ENCODE measurements around the gene WNK2.
A peak's percentile ranks its signal among the peaks of the same experiment; 100 is the strongest.
"Not testable (repeated sequence)": the region's sequence is repeated elsewhere in the genome, so short reads cannot be mapped to it uniquely, and the experiment has no call there.

WNK2 gene

GRCh38 chr9:93315118-93315517, 131.2 kb downstream of the WNK2 start:
- DNase-seq, result no peak

- no peak for DNase-seq
Observed at GRCh38 chr9:93315960-93316359, 132.0 kb downstream of the WNK2 start.

GRCh38 chr9:93316726-93317494, 133.0 kb downstream of the WNK2 start:
- no peak for DNase-seq

- no peak for DNase-seq
Observed at GRCh38 chr9:93317495-93318094, 133.7 kb downstream of the WNK2 start.

- DNase-seq, result no peak
Observed at GRCh38 chr9:93318480-93318879, 134.5 kb downstream of the WNK2 start.

- no peak for DNase-seq
Observed at GRCh38 chr9:93319301-93319991, 135.5 kb downstream of the WNK2 start.

- DNase-seq, result peak; percentile 5
Observed at GRCh38 chr9:93319992-93320500, 136.1 kb downstream of the WNK2 start.

- no peak for DNase-seq
Observed at GRCh38 chr9:93320591-93321219, 136.8 kb downstream of the WNK2 start.

- DNase-seq, result no peak
Observed at GRCh38 chr9:93321220-93321610, 137.3 kb downstream of the WNK2 start.

- DNase-seq, result not testable (repeated sequence)
Observed at GRCh38 chr9:93323446-93323954, 139.6 kb downstream of the WNK2 start.

- no peak for DNase-seq
Observed at GRCh38 chr9:93324191-93324834, 140.4 kb downstream of the WNK2 start.

- DNase-seq, result no peak
Observed at GRCh38 chr9:93325307-93326035, 141.5 kb downstream of the WNK2 start.

GRCh38 chr9:93326056-93326455, 142.1 kb downstream of the WNK2 start:
- no peak for DNase-seq

- DNase-seq, result no peak
Observed at GRCh38 chr9:93326654-93327053, 142.7 kb downstream of the WNK2 start.

GRCh38 chr9:93329629-93330280, 145.8 kb downstream of the WNK2 start:
- no peak for DNase-seq

GRCh38 chr9:93332317-93332716, 148.4 kb downstream of the WNK2 start:
- DNase-seq, result no peak

- DNase-seq, result no peak
Observed at GRCh38 chr9:93336720-93337119, 152.8 kb downstream of the WNK2 start.

GRCh38 chr9:93338196-93338595, 154.3 kb downstream of the WNK2 start:
- not testable (repeated sequence) for DNase-seq

- no peak for DNase-seq
Observed at GRCh38 chr9:93340091-93340490, 156.2 kb downstream of the WNK2 start.

- DNase-seq, result not testable (repeated sequence)
Observed at GRCh38 chr9:93341820-93342219, 157.9 kb downstream of the WNK2 start.

- DNase-seq, result not testable (repeated sequence)
Observed at GRCh38 chr9:93342428-93342827, 158.5 kb downstream of the WNK2 start.
